ENCODE results near the gene TNP1. TPM values are rescaled to one million over a fixed set of nuclear protein-coding genes. Genes with fewer than 3 reads are reported as not detected.

TNP1 gene
- total RNA-seq, 1 experiment from 2014 or later, result not detected

GRCh38 chr2:216882876-216883275, 23.0 kb upstream of the TNP1 start:
- Mint-ChIP-seq H3K27ac (no peak overlapping the region), H3K9me3 (peaks cover 4 to 6% of the 10 kb centered on the region in 2 experiments; a peak in 3 of 5 replicates), H3K36me3 (ENCODE audit: insufficient read depth in 1 of 3, low read depth in 3 of 3) (peaks cover 1 to 4% (median 4%) of the 10 kb centered on the region in 3 experiments; a peak in 3 of 7 replicates), H3K27me3 (ENCODE audit: low read depth) (peaks cover 8% of the 10 kb centered on the region), H3K4me3 (no peak overlapping the region), H3K4me1 (peaks cover 0 to under 1% of the 10 kb centered on the region in 2 experiments; a peak in 1 of 4 replicates)
- H3K79me2 ChIP-seq (ENCODE audit: insufficient read depth, low read length), result no peaks in the 10 kb centered on the region
- H2AK5ac ChIP-seq (ENCODE audit: insufficient read length, low read length), result no peak overlapping the region
- H2AFZ ChIP-seq (ENCODE audit: low read length), result no peak overlapping the region
- no peak overlapping the region for H4K5ac ChIP-seq (ENCODE audit: insufficient read length, low read depth, low read length)
- no peaks in the 10 kb centered on the region for H3K27me3 ChIP-seq (ENCODE audit: insufficient read depth, low read length)
- no peak overlapping the region for H2BK20ac ChIP-seq (ENCODE audit: low read depth, low read length, poor library complexity, severe bottlenecking)
- WGBS (ENCODE audit: extremely low coverage, insufficient read length, low lambda C conversion rate), result no CpG with 5 or more reads among the region's 6 CpGs
- no peak overlapping the region for H2BK120ac ChIP-seq (ENCODE audit: low read depth, low read length, poor library complexity, severe bottlenecking)
- no peaks in the 10 kb centered on the region for H3K9me3 ChIP-seq (ENCODE audit: control insufficient read depth, low read depth, low read length)
- no peak for TF ChIP-seq CTCF (conservative IDR thresholded peaks at IDR 0.05)
- no peak overlapping the region for H4K8ac ChIP-seq (replicated peaks; ENCODE audit: insufficient read length, low read depth, low read length)
- H4K20me1 ChIP-seq (ENCODE audit: control insufficient read depth, insufficient read depth, insufficient read length), result no peaks in the 10 kb centered on the region
- H3K4ac ChIP-seq (ENCODE audit: low read depth, low read length), result no peak overlapping the region
- no peak overlapping the region for H3K23ac ChIP-seq (ENCODE audit: insufficient read length, low read depth, low read length)
- H3K4me1 ChIP-seq (ENCODE audit: insufficient read depth, low read length), result no peaks in the 10 kb centered on the region
- no peak overlapping the region for H3T11ph ChIP-seq (ENCODE audit: low read length)
- H3K14ac ChIP-seq (ENCODE audit: insufficient read depth, low read length), result no peak overlapping the region
- no peak overlapping the region for H4K91ac ChIP-seq (ENCODE audit: insufficient read length, low read depth, low read length)
- H2BK12ac ChIP-seq (ENCODE audit: insufficient read length, low read depth, low read length), result no peak overlapping the region
- H2BK5ac ChIP-seq (ENCODE audit: insufficient read length, low read length), result no peak overlapping the region
- H3K9ac ChIP-seq (ENCODE audit: extremely low read depth, insufficient read length, low read length), result no peak overlapping the region
- H3K79me1 ChIP-seq (ENCODE audit: insufficient read depth, low read depth, low read length, poor library complexity, severe bottlenecking), result no peaks in the 10 kb centered on the region
- H3K56ac ChIP-seq (ENCODE audit: insufficient read length, low read depth, low read length), result no peak overlapping the region
- H3K18ac ChIP-seq (ENCODE audit: insufficient read length, low read depth, low read length), result no peak overlapping the region
- DNase-seq, result no peak
- H3K27ac ChIP-seq (ENCODE audit: insufficient read length, low read depth, low read length), result no peak overlapping the region
- no peaks in the 10 kb centered on the region for H3K23me2 ChIP-seq (ENCODE audit: insufficient read length, low read depth, low read length, poor library complexity, severe bottlenecking)
- H2BK15ac ChIP-seq (ENCODE audit: low read depth, low read length), result no peak overlapping the region
- no peak overlapping the region for H3K4me2 ChIP-seq (ENCODE audit: insufficient read depth, insufficient read length, low read length)

Measured in H9 (cell line).